NOMO-1 (cell line): ENCODE data around the gene NUDT1.

Experiments used
- DNase-seq, 2 experiments: peaks; one replicate each; lab custom pipeline; 2025; ENCODE audit not compliant: unreplicated experiment in 2 of 2; lab: John Stamatoyannopoulos, UW

NUDT1 gene

DNA sequence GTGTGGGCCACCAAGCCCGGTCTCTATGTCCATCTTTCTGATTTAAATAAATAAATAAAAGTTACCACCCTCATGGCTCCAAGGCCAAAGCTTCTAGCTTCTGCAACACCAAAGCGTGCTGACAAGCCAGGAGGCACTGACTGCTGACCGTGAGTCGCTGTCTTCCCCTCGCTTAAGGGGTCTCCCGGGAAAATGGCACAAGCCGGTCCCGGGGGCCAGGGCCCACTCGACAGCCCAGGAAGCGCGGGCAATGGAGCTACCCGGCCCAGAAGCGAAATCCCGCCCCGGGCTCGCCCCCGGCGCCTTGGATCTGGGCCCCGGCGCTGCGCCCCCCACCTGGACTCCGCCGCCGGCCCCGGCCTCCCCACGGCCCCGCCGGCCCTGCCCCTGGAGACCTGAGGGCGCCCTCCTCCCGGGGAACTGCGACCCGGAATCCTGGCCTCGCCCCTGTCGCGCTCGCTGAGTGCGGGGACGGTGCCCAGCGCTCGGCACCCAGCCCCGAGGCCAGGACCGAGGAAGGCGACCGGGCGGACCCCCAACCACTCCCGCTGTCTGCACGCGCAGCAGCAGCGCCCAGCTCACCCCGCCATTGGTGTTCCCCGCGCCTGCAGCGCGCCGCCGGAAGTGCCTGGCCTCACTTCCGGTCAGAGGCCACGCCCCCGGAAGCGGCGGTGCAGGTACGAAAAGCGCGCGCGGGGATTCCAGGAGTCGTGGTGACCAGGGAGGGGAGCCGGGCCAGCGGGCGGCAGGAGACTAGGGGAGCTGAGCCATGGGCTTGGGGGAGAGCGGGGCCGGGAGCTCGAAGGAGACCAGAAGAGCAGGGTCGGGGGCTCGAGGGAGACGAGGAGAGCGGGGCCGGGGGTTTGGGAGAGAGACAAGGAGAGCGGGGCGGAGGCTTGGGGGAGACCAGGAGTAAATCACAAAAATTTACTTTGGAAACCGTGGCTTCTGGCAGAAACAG, at the start of gene NUDT1, which contains the start of gene MRM2:
NUDT1 (plus strand) TSS at position 647 of the 961 bp plus-strand sequence. CDS start 2,349 bp downstream, outside the sequence.
MRM2 (minus strand) TSS at position 626 of the 961 bp plus-strand sequence; CDS start at position 590, 36 bp downstream.
- DNase-seq, result peak; percentile 49 to 78

DNA sequence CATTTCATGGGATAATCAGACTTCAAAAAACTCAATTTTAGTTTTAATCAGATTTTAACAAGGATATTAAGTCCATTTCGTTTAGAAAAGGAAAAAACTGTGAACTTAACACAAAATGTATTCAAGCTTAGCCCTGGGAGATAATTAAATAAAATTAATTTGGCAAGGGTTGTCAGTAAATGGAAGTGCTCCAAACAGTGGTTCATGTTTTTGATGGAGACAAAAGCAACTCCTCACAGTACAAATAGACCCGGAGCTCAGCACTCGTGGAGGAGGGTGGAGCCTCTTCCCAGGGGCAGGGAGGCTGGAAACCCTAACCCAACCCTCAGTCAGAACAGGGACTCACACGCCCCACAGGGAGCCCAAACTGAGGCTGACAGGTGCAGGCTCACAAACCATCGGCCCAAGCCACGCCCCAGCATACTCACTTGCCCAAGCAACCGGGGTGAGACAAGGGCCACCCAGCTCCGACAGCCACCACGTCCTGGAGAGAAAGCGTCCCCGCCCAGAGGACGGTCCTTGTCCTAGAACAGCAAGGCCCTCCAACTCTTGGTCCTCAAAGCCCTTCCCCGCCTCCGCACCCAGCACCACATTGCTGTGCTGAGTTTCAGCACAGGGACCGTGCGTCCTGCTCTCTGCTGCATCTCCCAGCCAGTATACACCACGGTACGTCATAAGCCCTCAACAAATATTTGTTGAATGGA, 49.0 kb upstream of the NUDT1 start:
- no peak for DNase-seq

DNA sequence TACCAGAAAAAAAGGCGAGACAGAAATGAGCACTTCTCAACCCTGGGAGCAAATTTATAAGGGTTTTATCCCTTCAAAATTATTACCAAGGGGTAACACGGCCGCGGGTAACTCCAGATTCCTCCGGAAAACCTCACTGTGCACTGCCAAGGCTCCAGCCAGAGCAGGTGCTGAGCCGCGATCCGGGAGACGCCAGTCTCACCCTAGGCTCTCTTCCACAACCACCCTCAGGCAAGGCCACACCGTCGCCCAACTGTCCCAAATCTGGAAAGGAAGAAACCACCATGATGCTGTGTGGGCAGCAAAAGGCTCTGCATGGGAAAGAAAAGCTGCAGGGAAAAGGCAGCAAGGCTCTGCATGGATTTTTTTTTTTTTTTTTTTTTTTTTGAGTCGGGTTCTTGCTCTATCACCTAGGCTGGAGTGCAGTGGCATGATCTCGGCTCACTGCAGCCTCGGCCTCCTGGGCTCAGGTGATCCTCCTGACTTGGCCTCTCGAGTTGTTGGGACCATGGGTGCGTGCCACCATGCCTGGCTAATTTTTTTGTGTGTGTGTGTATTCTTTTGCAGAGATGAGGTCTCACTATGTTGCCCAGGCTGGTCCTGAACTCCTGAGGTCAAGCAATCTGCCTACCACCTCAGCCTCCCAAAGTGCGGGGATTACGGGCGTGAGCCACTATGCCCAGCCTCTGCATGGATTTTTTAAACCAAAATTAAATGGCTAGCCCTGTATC, 48.3 kb upstream of the NUDT1 start:
- DNase-seq, result no peak

DNA sequence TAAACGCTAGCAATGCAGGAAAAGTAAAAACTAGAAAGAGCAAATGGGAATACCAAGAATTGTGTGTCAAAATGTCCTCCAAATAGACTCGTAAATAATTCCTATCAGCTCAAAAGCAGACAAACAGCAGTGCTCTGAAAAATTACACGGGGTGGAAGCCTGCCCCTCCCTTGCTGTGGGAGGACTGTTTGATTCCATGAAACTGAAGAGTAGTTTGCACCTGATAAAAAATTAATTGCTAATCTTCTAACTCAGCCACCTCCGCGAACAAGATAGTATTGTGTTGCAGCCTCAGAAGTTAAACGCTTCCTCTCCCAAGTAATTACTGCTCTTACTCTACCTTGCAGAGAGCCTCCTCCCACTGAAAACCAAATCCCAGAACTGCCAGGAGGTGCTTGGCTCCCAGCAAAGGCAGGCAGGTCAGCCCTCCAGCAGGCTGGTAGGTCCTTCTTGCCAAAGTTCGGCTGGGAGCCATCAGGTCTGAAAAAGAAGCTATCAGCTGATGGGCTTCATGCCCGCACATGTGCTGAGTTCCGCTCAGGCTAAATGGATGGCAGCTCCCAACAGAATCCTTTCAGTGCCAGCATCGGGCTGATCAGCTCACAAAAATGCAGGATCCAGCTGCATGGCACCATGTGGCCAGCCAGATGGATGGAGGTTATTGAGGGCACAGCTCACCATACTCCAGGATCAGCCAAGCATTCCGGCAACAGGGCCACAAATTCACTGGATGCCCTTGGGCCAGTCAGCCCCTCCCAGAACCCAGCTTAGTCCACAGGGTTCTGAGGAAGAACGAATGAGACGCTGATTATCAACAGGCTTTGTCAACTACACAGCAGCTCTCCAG, 46.4 kb upstream of the NUDT1 start:
- DNase-seq, result no peak

DNA sequence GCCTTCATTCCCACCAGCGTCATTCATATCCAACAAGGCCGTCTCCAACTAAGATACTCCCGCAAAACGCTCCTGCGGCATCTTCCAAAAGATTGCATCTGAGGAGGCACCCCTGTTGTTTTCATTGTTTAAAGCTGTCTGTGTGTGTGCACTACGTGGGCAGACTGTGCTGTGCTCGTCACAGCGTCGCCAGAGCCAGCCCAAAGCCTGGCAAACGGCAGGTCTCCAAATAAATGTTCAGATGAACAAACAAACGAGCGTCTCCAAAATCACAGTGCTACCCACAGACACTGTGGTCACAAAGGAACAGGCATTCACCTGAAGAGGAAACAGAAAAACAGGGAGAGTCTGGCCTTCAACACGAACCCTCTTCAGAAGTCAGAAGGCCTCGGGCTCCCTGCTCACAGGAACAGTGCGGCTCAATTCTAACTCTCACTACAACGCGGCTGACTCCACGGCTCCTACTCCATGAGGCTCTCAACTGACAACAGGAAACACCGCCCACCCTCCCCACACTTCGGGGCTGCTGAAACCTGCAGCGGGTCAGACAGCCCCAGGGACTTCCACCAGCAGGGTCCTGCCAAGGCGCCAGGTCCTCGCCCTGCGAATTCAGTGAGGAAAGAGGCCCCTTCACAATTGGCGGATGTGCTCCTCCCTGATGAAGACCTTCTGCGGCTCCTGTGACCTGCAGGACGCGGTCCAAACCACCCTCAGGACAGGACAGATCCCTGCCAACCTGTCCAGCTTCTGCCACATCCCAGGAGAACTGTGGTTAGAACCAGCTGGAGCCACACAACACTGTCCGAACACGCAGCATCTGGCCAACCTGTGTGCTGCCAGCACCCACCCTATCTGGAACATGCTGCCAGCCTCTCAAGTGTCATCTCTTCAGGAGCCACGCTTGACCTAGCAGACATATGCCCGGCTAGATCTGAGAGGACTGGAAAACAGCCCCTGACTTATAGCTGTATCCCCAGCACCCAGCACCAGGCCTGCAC, 45.3 kb upstream of the NUDT1 start:
- no peak for DNase-seq

DNA sequence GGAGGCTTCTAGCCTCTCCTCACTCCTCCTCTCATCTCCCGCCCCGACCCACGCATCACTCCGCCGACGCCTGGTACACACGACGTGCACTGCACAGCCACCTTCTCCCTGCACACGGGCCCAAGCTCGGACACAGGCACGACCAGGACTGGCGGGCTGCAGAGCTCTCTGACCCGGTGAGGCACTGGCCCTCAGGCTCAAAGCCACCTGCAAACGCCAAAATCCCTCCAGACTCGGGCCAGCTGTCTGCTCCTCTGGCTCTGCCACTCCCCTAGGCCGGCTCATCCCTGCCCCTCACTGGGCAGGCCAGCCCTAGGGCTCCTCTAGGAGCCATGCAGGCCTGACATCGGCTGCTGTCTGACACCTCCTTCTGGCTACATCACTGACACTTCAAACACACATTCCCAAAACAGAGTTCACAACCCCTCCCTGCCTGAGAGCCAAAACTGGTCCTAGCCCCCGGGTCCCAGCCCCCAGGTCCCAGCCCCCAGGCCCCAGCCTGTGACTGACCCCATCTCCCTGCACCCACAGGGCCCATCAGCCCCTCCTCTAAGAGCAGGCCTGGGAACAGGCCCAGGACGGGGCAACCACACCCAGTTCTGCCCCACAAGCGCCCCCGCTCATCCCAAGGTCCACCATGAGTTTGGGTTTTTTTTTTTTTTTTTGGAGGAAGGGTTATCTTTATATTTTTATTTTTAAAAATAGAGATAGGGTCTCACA, 44.4 kb upstream of the NUDT1 start:
- no peak for DNase-seq

DNA sequence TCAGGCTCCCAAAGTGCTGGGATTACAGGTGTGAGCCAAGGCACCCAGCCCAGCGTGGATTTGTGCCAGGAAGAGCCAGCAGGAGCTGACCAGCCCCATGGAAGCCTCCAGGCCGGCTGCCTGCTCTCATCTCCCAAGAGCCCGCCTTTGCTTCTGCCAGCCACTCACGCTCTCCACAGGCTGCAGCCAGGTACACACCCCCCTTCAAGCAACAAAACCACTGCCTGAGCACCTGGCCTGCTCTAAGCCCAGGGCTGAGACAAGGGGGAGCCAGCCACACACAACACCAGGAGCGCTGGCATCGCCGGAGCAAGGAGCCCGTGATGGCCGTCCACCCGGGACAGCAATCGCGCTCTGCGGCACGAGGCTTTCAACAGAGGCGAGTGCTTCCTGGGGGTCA, 43.8 kb upstream of the NUDT1 start:
- no peak for DNase-seq

DNA sequence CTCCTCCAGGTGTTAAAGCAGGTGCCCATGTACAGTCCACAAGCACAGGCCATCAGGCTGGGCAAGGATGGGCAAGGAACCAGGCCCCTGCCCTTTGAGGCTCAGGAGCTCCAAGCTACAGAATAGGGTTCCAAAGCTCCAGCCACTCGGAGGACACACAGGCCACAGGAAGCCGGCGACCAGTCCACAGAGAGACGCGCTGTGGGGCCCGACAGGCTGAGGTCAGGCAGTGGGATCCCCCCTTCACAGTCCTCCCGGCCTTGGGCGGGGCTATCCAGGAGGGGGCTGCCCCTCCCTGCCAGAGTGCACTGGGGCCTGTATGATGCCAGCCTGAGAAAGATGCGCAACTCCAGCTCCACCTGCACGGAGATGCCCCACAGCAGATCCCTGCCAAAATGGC, 43.3 kb upstream of the NUDT1 start:
- no peak for DNase-seq

DNA sequence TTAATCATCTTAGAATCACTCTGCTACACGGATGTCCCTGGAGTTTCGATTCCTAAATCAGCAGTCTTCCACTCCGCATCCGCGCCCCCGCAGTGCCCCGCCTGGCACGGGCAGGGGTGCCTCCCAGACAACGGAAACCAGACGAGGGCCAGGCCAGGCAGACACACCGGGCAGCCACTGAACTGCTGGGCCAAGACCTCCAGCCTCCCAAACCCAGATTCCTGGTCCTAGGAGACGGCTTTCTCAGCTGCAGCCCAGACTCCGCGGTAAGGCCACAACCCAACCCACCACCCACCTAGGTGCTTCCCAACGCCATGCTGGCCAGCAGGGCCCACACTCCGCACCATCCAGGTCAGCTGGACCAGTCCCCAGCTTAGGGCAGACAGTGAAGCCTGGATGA, 42.5 kb upstream of the NUDT1 start:
- DNase-seq, result no peak

DNA sequence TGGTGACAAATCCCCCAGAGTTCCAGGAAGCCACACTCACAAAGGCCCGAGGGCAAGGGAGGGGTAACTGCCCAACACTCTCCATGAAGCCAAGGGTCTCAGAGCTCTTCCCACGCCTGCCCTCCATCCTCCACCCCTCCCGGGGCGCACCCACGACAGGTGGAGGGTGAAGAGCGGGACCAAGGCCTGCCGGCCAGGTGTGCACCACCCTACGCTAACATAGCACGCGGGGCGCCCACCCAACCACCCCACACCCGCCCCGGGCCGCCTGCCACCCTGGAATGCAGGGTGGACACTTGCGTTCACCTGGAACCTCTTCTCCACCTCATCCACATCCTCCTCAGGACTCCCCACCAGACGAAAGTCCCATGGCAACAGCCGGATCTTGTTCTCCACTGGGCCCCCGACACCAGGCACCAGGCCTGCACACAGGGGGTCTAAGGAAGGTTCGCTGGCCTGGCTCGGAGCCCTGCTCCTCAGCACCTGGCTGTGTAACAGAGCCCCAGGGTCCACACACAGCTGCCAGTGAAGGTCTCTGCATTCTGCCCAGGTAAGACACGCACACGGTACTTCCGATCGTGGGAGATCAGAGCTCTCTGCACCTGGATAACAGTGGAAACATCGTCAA, 42.0 kb upstream of the NUDT1 start:
- DNase-seq, result no peak

DNA sequence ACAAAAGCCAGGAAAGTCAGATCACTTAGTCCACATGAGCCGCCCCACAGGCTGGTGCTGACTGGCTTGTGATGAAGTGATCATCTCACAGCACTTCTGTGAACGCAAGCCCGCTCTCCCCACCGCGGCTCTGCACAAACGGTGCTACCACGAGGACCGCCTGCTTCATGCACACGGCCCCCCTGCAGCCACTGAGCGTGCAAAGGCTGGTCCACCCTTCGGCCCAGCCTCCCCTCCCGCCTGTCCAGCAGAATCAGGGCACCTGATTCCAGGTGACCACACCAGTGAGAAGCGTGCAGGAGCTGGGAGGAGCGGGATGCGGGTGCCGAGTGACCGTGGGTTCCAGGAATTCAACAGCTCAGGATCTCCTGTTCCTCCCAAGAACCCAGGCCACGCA, 41.4 kb upstream of the NUDT1 start:
- DNase-seq, result no peak

DNA sequence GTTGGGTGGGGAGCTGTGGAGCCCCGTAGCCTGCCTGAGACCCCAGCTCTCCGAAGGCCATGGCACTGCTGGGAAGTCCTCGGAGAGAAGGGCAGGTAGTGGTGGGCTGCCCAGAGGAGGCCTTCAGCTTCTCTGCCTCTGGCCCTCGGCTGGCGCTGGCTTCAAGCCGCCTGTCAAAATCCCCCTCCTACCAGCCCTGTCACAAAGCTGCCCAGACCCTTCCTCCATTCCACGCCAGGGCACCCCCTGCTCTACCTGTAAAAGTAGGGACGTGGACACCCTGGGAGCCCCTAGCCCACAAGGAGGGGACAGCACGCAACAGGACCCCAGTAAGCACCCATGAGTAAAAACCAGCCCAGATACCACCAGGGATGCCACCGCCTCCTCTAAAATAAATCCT, 40.9 kb upstream of the NUDT1 start:
- no peak for DNase-seq

DNA sequence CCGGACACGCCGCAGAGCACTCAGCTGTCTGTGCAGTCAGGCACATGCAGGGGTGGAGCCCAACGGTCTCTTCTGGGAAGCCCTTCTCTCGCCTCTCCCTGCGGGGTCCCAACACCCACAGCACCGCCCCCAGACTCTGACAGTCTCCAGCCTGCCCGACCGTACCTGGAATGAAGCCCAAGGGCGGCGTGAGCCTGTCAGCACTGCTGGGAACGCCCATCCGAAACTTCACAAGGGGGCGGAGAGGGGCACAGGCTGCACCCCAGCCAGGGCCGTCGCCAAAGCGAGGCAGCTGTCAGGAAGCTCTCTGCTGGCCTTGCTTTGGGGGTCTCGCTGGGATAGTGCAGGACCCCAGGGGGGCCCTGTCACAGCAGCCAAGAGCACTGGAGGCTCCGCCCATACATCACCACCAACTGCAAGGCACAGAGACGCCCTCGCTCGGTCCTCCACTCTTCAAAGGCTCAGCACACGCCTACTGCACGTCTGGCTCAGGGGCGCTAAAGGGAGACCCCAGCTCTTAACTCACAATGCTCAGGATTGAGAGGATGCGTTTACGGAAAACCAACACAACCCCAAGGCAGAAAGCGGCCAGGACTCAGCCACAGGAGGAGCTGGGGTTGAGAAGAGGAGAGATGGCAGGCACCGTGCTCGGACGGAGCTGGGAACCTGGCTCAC, 40.2 kb upstream of the NUDT1 start:
- DNase-seq, result no peak

DNA sequence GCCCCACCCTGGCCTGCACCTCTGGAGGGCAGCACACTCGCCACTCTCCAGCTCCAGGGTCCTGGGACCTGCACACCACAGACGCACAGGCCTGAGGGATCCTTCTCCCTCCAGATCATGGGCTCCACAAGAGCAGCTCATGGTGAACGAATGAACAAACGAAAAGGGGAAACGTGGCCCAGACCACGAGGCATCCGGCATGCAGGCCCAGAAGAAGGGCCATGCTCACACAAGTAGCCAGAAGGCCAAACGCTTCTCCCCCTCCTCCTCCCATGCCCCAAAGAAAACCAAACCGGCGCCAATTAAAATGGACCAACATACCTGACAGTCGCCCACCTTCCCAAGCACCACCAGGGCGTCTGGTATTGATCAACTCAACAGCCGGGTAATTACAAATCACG, 39.7 kb upstream of the NUDT1 start:
- DNase-seq, result no peak

DNA sequence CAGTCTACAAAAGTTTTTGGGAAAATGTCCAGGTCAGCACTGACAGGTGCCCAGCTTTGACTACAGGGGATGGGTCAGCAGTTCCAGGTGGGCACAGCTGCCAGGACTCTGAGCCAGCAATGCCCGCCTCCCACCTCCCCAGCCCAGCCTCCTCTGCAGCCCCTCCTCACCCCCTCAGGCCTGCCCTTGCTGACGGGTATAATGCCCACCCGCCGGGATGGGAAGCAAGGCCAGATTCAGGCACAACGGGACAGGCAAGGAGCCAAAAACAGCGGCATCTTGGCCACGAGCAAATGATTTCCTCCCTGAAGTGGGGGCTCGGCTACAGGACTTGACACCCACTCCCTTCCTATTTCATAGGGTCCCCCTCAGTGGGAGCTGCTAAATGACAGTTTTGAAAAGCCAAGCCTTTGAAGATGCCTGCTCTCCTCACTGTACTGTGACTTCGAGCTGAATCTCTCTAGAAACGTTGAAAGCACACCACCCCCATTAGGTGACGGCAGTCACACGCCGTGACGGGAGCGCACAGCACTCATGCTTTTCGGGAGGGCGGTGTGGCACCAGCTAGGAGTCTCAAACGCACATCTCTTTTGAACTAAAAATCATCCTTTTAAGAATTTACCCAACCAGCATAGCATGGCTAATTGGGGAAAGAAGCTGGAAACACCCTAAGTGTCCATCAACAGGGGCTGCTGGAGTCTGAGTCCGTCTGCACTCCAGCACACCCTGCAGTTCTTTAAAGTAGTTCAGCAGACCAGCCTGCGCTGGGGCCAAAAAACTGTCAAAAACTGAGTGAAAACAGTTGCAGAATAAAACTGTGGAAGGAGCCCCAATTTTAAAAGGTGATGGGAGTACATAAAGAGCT, 38.9 kb upstream of the NUDT1 start:
- DNase-seq, result no peak

DNA sequence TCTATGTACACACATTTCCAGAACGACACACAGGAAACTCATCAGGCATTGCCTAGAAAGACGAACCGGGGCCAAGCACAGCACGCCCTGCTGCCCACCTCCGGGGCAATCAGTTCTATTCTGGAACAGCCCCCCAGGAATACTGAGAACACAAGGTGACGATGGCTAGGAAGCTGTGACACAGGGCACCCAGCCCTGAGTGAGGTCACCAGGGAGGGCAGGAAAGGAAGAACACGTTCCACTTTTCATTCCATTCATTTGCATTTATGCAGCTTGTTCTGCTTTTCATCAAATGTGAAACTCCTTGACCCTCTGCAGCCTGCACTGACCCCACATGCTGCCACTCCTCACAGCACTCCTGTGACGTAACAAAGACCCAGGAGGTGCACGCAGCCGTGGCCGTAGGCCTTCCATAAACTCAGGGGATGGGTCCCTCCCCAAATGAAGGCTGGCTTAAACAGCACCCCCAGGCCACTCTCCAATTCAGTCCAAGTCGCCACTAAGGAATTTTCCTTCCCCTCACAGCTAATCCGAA, 38.2 kb upstream of the NUDT1 start:
- peak in 1 of 2 experiments; percentile 2 for DNase-seq
